SIG-M5 (cell line): Measurements from ENCODE around the gene KIF20A.
"Not testable (repeated sequence)": the region's sequence is repeated elsewhere in the genome, so short reads cannot be mapped to it uniquely, and the experiment has no call there.

ENCODE experiments used
- DNase-seq: peaks from one replicate; lab custom pipeline; 2025; lab: John Stamatoyannopoulos, UW

KIF20A gene

GRCh38 chr5:138178516-138179276 lies at the start of gene KIF20A, which contains the start of gene BRD8:
Gene KIF20A, plus strand, starts transcription at chr5:138179112. Its CDS starts 569 bp downstream, at chr5:138179681.
Gene BRD8, minus strand, starts transcription at chr5:138178630. Its CDS starts 16 bp downstream, at chr5:138178614.
- peak; percentile 98 for DNase-seq

DNA sequence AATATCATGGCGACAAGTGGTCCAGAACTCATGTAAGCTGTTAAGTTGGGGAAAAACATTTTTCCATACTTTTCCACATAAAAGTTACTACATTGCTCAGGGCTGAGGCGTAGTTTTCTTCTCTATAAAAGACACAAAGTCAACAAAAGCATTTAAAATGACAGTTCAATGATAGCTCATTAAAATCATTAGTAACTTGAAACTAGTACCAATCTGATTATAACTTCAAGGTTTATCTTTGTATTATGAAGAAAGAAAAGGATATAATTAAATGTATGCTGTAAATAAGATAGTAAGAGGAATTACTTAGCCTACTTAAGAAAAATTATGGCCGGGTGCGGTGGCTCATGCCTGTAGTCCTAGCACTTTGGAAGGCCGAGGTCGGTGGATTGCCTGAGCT lies 49.6 kb upstream of the KIF20A start:
- DNase-seq, result no peak

- DNase-seq, result no peak
Measured at GRCh38 chr5:138132543-138132942, 46.4 kb upstream of the KIF20A start.

DNA sequence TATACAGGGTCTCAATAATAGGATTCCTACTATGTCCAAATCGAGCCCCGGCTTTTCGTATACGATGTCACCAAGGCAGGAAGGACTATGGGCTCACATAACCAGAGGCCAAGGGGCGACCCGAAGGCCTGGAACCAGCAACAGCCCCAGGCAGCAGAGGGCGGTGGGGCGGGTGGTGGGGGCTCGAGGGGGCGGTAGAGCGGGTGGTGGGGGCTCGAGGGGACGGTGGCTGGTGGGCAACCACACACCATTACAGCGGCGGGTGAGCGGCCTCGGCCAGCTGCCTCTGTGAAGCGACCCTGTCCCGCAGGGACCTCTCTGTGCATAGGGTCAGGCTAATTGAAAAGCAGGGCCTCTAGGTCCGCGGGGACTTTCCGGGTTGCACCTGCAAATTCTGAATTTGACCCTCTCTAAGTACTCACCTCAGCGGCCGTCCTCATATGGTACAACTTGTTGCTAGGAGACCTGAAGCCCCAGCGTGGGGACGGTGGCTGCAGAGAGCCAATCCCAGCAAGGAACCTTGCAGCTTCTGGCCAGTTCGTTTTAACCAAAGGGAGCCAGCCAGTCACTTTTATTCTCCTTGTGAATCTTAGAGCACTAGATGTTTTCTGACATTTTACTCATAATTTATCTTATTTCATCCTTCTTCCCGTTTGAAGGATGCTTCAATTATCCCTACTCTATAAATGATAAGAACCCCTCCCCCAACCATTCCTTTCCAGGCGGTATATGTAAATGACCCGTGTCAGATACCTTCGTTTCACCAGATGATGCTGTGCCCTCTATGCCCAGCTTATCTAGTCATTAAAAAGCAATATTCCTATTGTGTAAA lies 39.7 kb upstream of the KIF20A start, which contains the start of gene NME5:
Gene NME5, minus strand, starts transcription at position 480 of the 832 bp plus-strand sequence. CDS start 648 bp downstream, outside the sequence.
- DNase-seq, result no peak

DNA sequence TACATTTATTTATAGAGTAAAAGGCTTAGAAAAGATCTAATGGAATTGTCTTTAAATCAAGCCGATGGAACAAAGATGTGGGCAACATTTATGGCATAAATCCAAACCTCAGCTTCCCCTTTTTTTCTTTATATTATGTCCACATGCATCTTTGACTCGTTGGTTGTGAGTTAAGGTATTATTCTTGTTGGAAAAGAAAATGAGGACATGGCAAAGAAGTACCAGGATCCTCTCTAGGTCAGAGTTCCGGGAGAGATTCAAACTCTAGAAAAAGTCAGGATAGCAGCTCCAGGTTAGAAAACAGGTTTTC lies 39.2 kb upstream of the KIF20A start:
- DNase-seq, result no peak

- DNase-seq, result no peak
Measured at GRCh38 chr5:138140268-138140667, 38.6 kb upstream of the KIF20A start.

GRCh38 chr5:138141734-138142133 lies 37.2 kb upstream of the KIF20A start:
- no peak for DNase-seq

- not testable (repeated sequence) for DNase-seq
Measured at GRCh38 chr5:138143578-138143977, 35.3 kb upstream of the KIF20A start.

DNA sequence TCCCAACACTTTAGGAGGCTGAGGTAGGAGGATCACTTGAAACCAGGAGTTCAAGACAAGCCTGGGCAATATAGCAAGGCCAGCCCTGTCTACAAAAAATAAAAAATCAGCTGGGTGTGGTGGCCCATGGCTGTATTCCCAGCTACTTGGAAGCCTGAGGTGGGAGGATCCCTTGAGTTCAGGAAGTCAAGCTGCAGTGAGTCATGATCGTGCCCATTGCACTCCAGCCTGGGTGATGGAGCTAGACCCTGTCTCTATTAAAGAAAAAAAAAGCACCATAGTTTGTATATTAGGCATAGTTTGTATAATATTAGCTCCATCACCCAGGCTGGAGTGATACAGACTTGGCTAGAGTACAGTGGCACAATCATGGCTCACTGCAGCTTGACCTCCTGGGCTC lies 30.1 kb upstream of the KIF20A start:
- DNase-seq, result no peak

DNA sequence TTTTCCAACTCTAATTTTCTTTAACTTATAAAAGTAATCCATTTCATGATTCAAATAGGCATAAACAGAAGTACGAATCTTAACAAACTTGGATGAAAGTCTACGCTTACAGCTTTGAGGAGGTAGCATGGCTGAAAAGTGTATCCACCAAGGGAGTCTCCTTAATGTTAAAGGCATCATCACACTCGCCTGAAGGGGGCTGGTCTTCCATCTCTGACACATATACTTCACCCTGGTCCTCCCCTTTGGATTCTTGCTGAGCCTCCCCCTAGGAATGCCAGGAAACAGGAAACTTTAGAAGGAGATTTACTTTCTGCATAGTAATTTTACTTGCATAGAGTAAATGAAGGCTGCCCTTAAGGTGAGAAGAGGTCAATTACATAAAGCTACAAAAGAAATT lies 29.4 kb upstream of the KIF20A start:
- no peak for DNase-seq

DNA sequence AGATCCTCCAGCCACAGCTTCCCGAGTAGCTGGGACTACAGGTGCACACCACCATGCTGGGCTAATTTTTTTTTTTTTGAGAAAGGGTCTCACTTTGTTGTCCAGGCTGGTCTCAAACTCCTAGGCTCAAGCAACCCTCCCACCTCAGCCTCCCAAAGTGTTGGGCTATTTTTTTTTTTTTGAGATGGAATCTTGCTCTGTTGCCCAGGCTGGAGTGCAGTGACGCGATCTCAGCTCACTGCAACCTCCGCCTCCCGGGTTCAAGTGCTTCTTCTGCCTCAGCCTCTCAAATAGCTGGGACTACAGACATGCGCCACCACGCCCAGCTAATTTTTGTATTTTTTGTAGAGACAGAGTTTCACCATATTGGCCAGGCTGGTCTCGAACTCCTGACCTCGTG lies 22.9 kb upstream of the KIF20A start:
- DNase-seq, result not testable (repeated sequence)

GRCh38 chr5:138157626-138158025 lies 21.3 kb upstream of the KIF20A start:
- no peak for DNase-seq

DNA sequence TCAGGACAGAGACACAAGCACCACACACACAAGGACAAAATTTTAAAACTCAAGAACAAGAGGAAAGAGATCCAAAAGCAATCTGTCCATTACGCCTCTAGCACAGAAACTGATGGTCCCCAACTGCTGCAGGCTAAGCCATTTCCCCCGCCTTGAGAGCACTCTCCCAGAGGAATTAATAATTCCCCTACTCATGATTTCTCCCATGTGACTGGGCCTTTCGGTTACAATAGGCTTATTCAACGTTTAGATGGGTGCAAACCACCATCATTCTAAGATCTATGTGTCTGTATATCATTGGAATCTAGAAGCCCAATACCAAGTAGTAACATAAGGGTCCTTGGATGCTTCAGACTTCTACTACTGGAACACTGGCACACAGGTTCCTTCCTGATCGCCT lies 19.2 kb upstream of the KIF20A start:
- no peak for DNase-seq

DNA sequence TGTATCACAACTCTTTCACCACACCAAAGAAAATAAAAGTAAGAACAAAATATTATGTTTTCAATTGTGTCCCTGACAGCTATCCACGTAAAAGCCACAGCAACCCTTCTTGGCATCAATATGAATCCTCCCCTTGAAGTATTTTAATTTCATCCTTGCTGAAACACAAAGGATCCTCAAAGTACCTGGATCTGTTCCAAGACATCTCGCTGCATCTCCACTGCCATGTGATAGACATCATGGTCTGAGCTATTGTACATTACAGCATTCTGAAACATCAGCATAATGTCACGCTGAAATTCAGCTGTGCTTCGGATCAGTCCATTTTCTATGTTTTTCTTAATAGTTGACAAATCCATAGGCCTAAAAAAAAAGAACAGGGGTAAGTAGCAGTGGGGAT lies 18.2 kb upstream of the KIF20A start:
- DNase-seq, result no peak

GRCh38 chr5:138163721-138164120 lies 15.2 kb upstream of the KIF20A start:
- DNase-seq, result no peak

GRCh38 chr5:138169124-138169523 lies 9.8 kb upstream of the KIF20A start:
- no peak for DNase-seq

DNA sequence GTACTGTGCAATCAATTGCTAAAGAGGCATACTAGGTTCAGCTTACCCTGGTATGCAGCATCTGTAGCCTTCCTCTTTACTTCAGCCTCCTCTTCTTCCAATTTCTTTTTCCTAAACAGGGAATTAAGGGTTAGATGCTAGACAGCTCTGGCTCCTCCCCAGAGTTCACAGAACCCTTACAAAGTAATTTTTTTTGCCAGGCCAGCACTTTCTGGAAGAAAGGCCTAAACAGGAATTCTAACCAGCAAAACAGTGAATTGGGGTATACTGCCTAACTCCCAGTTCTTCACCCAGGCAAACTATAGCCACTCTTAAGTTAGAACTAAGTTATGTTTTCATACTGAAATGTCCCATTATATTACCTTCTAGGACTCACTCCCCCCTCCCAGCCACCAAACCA lies 8.6 kb upstream of the KIF20A start:
- DNase-seq, result no peak

GRCh38 chr5:138177941-138178515 lies 884 bp upstream of the KIF20A start:
- no peak for DNase-seq

- no peak for DNase-seq
Measured at GRCh38 chr5:138179277-138179857, 455 bp downstream of the KIF20A start.

DNA sequence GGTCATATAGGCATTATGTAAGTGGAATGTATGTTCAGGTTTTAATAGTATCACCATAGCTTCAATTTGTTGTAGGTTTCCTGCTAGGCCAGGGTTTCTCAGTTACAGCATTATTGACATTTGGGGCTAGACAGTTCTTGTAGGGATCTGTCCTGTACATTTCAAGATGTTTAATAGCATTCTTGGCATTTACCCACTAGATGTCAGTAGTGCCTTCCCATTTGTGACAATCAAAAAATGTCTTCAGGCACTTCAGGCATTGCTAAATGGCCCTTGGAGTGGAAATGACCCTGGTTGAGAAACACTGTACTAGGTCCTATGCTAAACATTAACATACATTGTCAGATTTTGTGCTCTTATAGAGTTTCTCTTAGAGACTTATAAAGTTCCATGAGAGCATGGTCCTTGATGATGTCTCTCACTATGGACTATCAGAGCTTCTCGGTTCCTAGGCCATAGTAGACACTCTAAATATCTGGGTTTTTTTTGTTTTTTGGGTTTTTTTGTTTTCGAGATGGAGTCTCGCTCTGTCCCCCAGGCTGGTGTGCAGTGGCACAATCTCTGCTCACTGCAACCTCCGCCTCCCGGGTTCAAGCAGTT lies 1.4 kb downstream of the KIF20A start:
- peak; percentile 43 for DNase-seq

DNA sequence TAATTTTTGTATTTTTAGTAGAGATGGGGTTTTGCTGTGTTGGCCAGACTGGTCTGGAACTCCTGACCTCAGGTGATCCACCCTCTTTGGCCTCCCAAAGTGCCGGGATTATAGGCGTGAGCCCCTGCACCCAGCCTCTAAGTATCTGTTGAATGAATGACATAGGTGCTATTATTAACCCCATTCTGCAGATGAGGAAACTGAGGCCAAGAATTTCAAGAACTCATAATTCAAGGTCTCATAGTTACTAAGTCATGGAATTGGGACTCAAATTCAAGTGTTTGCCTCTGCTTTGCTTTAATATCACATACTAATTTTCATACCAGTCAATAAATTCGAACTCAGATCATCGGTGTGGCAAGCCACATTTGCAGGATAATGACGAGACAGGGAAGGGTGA lies 1.9 kb downstream of the KIF20A start:
- no peak for DNase-seq

DNA sequence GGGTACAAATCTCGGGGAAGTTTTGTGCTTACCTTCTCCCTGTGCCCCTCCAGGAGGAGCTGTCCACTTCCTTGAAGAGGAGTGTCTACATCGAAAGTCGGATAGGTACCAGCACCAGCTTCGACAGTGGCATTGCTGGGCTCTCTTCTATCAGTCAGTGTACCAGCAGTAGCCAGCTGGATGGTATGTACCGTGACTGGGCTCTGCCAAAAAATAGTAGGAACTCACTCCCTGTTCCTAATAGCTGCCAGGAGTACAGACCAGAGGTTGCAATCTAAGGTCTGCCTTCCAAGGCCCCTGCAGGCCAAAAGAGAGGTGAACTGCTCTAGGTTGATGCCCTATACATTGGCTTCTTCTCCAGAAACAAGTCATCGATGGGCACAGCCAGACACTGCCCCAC lies 3.9 kb downstream of the KIF20A start:
- DNase-seq, result no peak
